ENCODE measurements around the gene THAP7.
"Not testable (repeated sequence)": the region's sequence is repeated elsewhere in the genome, so short reads cannot be mapped to it uniquely, and the experiment has no call there.

THAP7 gene

DNA sequence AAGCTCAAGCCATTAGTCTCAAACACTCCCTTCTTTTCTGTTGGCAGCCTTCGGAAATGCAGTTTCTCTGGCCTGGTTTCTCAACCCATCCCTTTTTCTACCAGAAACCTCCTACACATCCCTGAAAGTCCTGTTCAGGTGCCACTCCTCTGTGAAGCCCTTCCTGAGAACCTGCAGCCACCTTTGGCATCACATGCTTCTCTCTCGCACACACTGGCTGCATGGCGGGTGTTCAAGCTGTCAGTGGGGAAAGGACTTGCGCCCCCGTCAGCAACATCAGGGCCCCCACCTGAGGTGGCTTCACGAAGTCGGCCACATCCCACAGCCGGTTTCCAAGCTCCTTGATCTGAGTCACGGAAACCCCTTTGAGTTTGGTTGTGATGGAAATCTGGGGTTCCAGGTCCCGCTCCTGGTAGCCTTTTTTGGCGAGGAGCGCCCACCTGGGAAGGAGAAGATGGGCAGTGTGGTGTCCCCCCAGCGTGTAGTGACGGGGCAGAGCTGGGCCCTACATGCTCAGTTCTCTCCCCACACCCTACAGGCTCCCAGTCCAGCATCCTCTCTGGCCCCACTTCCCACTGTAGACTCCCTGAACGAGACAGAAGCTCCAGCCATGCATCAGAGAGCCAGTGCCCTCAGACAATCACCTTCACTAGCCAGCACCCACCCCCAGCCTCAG is 42.1 kb upstream of the THAP7 start:
- no peaks in the 10 kb centered on the region for H3K79me2 ChIP-seq (ENCODE audit: low read length)
- no peaks in the 10 kb centered on the region for H3K9me3 ChIP-seq (ENCODE audit: insufficient read depth, low read length)
- no peak overlapping the region for H3K4me3 ChIP-seq (ENCODE audit: low read length)
- H3K27me3 ChIP-seq (ENCODE audit: low read depth, low read length), result peaks cover 16% of the 10 kb centered on the region
- no peak overlapping the region for H3K4me2 ChIP-seq (ENCODE audit: low read length)
- H3K27ac ChIP-seq (ENCODE audit: low read length), result no peak overlapping the region
- H3K4me1 ChIP-seq (ENCODE audit: low read length), result peaks cover 10% of the 10 kb centered on the region
- no peak overlapping the region for H2AFZ ChIP-seq (ENCODE audit: low read depth, low read length)
- no peaks in the 10 kb centered on the region for H3K36me3 ChIP-seq (replicated peaks; ENCODE audit: low read depth, low read length)
- TF ChIP-seq EZH2phosphoT487 (IDR thresholded peaks at IDR 0.05; ENCODE audit: low read depth), result no peak
- TF ChIP-seq, protein P1, sequence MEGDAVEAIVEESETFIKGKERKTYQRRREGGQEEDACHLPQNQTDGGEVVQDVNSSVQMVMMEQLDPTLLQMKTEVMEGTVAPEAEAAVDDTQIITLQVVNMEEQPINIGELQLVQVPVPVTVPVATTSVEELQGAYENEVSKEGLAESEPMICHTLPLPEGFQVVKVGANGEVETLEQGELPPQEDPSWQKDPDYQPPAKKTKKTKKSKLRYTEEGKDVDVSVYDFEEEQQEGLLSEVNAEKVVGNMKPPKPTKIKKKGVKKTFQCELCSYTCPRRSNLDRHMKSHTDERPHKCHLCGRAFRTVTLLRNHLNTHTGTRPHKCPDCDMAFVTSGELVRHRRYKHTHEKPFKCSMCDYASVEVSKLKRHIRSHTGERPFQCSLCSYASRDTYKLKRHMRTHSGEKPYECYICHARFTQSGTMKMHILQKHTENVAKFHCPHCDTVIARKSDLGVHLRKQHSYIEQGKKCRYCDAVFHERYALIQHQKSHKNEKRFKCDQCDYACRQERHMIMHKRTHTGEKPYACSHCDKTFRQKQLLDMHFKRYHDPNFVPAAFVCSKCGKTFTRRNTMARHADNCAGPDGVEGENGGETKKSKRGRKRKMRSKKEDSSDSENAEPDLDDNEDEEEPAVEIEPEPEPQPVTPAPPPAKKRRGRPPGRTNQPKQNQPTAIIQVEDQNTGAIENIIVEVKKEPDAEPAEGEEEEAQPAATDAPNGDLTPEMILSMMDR (IDR thresholded peaks at IDR 0.05; ENCODE audit: low read depth, low read length), result no peak
- H4K20me1 ChIP-seq (ENCODE audit: insufficient read depth, low read length), result no peaks in the 10 kb centered on the region
- no peak overlapping the region for H3K9ac ChIP-seq (ENCODE audit: low read length)

DNA sequence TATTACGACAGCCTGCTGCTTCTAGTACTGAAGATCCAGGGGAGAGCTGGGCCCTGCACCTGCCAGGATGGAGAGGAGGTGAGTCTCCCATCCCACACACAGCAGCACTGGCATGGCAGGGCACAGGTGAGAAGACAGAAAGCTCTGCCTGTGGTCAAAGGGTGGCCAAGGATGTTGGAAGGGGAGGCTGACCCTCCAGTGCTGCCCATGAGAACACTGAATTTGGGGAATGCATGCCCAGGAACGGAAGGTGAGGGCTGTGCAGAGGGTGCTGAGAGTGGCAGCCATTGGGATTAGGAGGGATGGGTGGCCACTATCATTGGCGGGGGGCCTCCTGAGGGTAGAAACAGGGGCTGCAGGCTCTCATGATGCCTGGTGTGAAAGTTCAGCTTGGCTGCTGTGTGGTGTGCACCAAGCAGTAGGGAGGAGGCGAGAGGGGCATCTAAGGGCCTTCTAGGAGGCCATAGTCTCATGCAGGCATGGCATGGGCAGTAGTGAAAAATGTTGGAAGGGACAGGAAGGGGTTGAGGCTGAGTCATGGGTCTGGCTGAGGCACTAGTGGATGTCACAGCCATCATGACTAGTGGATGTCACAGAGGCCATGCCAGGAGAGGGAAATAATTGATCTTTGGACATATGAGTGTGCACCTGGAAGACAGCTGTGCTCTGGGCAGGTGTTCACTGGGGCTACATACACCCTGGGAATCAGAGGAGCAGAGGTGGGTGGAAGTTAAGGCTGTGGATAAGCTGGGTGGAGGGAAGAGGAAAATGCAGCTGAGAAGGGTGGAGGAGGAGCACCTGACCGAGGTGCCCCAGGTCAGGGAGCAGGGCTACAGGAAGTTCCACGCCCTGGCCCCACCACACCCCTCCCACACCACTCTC is 41.3 kb upstream of the THAP7 start:
- Histone ChIP-seq H3K4me2 (ENCODE audit: low read length) (no peak overlapping the region), H3K36me3 (replicated peaks; ENCODE audit: low read depth, low read length) (no peaks in the 10 kb centered on the region), H3K4me1 (ENCODE audit: low read length) (peaks cover 10% of the 10 kb centered on the region), H3K27ac (ENCODE audit: low read length) (no peak overlapping the region), H4K20me1 (ENCODE audit: insufficient read depth, low read length) (no peaks in the 10 kb centered on the region), H3K27me3 (ENCODE audit: low read depth, low read length) (peaks cover 19% of the 10 kb centered on the region), H3K4me3 (ENCODE audit: low read length) (no peak overlapping the region), H3K9ac (ENCODE audit: low read length) (no peak overlapping the region), H3K79me2 (ENCODE audit: low read length) (no peaks in the 10 kb centered on the region), H2AFZ (ENCODE audit: low read depth, low read length) (no peak overlapping the region), H3K9me3 (ENCODE audit: insufficient read depth, low read length) (no peaks in the 10 kb centered on the region)
- no peak for TF ChIP-seq EZH2phosphoT487 (IDR thresholded peaks at IDR 0.05; ENCODE audit: low read depth)
- TF ChIP-seq, protein P1 (IDR thresholded peaks at IDR 0.05; ENCODE audit: low read depth, low read length), result no peak

DNA sequence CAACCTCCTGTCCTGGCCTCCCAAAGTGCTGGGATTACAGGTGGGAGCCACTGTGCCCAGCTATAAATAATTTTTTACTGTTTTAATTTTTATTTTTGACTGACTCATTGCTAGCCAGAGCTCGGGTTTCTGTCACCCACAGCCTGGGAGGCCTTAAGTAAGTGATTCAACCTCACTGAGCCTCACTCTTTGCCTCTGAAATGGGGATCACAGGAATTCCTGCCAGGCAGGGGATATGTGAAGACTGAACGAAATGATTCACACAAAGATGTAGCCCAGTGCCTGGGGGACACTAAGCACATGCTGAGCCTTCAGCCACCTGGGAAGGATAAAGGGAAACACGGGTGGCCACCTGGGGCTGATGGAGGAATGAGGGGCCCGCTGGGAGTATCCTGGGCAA is 40.0 kb upstream of the THAP7 start:
- H3K27ac ChIP-seq (ENCODE audit: low read length), result no peak overlapping the region

DNA sequence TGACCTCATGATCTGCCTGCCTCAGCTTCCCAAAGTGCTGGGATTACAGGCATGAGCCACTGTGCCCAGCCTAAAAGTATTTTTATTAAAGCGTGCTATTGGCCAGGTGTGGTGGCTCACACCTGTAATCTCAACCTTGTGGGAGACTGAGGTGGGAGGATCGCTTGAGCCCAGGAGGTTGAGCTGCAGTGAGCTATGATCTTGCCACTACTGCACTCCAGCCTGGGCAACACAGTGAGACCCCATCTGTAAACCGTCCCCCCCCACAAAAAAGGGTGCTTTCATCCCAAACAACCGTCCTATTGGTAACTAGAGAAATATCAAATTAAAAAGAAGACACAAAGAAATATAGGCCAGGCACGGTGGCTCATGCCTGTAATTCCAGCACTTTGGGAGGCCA is 37.2 kb upstream of the THAP7 start:
- not testable (repeated sequence) for H2AFZ ChIP-seq (ENCODE audit: low read depth, low read length); H3K4me2 ChIP-seq (ENCODE audit: low read length); H3K4me3 ChIP-seq (ENCODE audit: low read length); H3K27ac ChIP-seq (ENCODE audit: low read length); H4K20me1 ChIP-seq (ENCODE audit: insufficient read depth, low read length); H3K79me2 ChIP-seq (ENCODE audit: low read length); H3K9me3 ChIP-seq (ENCODE audit: insufficient read depth, low read length); H3K36me3 ChIP-seq (replicated peaks; ENCODE audit: low read depth, low read length); H3K9ac ChIP-seq (ENCODE audit: low read length)
- Histone ChIP-seq H3K4me1 (ENCODE audit: low read length) (peaks cover 11% of the 10 kb centered on the region), H3K27me3 (ENCODE audit: low read depth, low read length) (peaks cover 23% of the 10 kb centered on the region)

More for the DNA sequence above, 40.0 kb upstream of the THAP7 start:
- peaks cover 10% of the 10 kb centered on the region for H3K4me1 ChIP-seq (ENCODE audit: low read length)
- no peak overlapping the region for H3K9ac ChIP-seq (ENCODE audit: low read length)
- H2AFZ ChIP-seq (ENCODE audit: low read depth, low read length), result no peak overlapping the region
- H3K4me2 ChIP-seq (ENCODE audit: low read length), result no peak overlapping the region
- no peaks in the 10 kb centered on the region for H3K9me3 ChIP-seq (ENCODE audit: insufficient read depth, low read length)
- H3K36me3 ChIP-seq (replicated peaks; ENCODE audit: low read depth, low read length), result no peaks in the 10 kb centered on the region
- TF ChIP-seq, protein P1 (IDR thresholded peaks at IDR 0.05; ENCODE audit: low read depth, low read length), result no peak
- no peak for TF ChIP-seq EZH2phosphoT487 (IDR thresholded peaks at IDR 0.05; ENCODE audit: low read depth)
- H3K79me2 ChIP-seq (ENCODE audit: low read length), result no peaks in the 10 kb centered on the region
- H3K4me3 ChIP-seq (ENCODE audit: low read length), result no peak overlapping the region
- no peaks in the 10 kb centered on the region for H4K20me1 ChIP-seq (ENCODE audit: insufficient read depth, low read length)
- H3K27me3 ChIP-seq (ENCODE audit: low read depth, low read length), result peaks cover 23% of the 10 kb centered on the region
